Inferior parietal cortex (tissue), 1 donor: ENCODE measurements around the gene ZNF672.
"Not testable (repeated sequence)": the region's sequence is repeated elsewhere in the genome, so short reads cannot be mapped to it uniquely, and the experiment has no call there.

Source experiments
- DNase-seq: peaks from one replicate; pipeline ENCODE4 v3.0.0-alpha.2; 2016; ENCODE audit errors: extremely low spot score

ZNF672 gene

GRCh38 chr1:248812736-248813425 lies 25.1 kb upstream of the ZNF672 start:
- DNase-seq: no peak

DNA sequence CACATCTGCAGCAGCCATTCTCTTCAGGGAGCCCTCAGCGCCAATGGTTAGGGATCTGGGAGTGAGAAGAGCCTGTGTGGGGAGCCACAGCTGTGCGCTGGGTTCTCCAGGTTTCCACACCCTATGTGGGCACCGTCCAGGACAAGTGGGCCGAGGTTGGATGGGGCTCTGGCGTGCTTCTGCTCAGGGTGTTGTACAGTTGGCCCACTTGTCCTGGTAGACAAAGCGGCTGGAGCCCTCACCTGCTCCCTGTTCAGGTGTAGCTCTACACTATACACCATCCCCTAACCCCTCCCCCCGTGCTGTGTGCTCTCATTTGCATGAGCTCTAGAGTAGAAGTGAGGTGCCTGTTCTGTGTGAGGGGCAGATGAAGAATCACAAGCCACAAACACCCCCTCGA lies 24.5 kb upstream of the ZNF672 start:
- no peak for DNase-seq

- no peak for DNase-seq
These were observed 23.7 kb upstream of the ZNF672 start for GRCh38 chr1:248814351-248814750.

DNA sequence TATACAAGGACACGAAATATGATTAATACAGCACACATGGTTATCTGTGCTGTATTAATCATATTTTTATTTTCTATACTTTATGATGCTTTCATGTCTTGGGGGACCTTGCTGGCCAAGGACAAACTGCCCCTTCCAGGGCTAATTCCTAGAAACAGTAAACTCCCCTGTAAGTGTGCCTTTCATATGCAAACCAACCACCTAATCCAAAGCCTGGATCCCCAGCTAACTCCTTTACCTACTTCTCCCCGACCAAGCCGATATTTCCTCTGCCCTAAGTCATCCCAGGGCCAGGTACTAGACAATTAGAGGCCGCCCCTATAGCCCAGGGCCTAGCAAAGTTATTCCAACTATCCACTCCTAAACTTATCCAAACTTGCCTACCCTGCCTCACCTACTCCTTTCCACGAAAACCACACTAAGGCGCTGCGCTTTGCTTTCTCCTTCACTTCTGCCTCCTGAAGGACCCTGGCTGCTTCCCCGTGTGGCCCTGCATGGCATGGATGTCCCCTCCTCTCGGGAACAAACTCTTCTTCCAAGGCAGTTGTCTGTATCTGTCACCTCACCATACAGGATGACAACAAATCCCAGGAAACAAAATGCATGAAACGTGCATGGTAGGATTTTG lies 22.5 kb upstream of the ZNF672 start:
- DNase-seq: no peak

DNA sequence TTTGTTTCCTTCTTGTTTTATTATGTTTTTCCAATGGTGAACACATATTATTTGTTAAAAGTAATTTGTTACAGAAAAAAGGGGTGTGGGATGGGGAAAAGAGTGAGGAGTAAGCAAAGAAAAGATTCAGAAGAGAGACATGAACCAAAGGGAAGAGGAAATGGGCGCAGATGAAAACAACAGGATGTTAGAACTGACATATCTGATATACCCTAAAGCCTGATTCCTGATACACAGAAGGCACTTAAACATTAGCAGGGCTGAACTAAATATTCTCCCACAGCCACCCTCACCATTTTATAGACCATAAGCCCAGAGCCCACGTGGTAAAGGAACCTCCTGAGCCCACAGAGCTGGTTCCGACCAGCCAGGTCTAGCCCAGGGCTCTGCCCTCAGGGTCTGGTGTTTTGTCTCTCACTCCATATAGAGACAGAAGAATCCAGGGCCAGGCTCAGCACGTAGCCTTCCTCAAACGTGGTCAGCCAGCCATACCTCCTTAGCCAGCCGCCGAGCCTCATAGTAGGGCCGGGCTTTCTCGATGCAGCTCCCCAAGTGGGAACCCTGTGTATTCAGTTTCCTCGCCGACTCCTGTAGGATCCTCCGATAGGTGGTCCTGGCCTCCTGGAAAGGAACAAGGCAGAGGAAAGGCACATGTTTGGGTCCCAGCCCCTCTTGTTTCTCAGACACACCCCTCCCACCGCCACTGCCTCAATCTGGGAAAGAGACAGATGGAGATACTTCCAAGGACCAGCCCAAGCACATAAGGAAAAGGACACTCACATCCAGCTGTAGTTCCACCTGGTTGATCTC lies 21.8 kb upstream of the ZNF672 start:
- no peak for DNase-seq

GRCh38 chr1:248817065-248817464 lies 21.0 kb upstream of the ZNF672 start:
- no peak for DNase-seq

- DNase-seq: no peak
These were observed 19.3 kb upstream of the ZNF672 start for GRCh38 chr1:248818505-248819374.

- no peak for DNase-seq
These were observed 17.9 kb upstream of the ZNF672 start for GRCh38 chr1:248820041-248820585.

- no peak for DNase-seq
These were observed 16.9 kb upstream of the ZNF672 start for GRCh38 chr1:248821101-248821500.

- DNase-seq: no peak
These were observed 16.4 kb upstream of the ZNF672 start for GRCh38 chr1:248821641-248822040.

- DNase-seq: no peak
These were observed 15.6 kb upstream of the ZNF672 start for GRCh38 chr1:248822148-248823032.

DNA sequence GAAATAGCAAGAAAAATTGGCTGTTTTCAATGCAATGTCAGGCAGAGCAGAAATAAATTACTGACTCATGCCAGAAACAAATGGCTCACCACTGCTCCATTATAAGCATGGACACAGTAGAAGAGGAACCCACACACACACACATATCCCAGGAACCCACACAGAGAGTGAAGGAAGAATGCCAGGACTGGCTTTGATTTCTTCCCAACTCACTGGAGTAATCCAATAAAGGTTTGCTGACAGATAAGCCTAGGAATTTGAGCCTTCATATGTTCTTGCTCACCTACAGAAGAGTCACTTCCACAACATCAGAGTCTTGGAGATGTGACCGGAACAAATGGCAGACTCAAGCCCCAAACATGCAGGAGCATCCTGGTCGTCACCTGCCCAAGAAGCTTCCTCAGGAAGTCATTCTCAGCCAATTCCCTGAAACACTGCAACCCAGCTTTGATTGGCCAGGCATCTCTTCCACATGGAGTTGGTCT lies 14.5 kb upstream of the ZNF672 start:
- DNase-seq: peak; percentile 37

- DNase-seq: no peak
These were observed 13.7 kb upstream of the ZNF672 start for GRCh38 chr1:248824301-248824700.

GRCh38 chr1:248824701-248825100 lies 13.3 kb upstream of the ZNF672 start:
- no peak for DNase-seq

GRCh38 chr1:248825136-248825535 lies 12.9 kb upstream of the ZNF672 start:
- DNase-seq: no peak

- no peak for DNase-seq
These were observed 12.5 kb upstream of the ZNF672 start for GRCh38 chr1:248825573-248825908.

DNA sequence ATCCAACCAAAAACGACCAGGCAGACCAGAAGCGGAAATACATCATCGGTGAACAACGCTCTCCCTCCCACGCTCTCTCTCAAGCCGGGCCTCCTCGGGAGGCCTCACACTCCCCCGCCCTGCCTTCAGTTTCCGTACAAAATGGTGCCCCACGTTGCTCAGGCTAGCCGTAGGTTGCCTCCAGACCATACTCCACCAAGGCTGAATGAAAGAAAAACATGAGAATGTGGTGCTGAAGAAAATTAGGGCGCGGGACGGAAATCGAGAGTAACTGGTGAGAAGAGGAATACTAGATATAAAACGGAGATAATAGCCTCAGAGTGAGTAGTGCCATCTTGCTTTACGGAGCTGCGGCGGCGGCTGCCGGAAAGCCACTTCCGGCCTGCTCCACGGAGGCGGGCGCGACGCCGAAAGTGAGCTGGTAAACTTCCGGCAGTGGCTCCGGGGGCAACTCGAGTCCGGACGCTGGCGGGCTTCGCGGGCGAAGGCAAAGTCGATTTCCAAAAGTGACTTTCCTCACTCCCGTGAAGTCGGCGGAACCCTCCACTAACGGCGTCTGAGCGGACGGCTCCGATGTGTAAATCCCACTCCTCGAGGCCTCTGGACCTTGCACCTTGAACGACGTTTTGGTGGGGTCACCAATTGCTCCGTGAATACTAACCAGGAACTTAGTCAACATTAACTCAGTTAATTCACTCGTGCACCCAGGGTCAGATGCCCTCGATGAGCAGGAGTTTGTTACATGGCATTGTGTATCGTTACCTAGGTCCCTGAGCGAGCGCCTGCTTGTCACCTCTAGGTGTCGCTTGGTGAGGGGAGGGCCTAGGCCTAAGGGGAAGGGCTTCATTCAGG lies 11.9 kb upstream of the ZNF672 start, which contains the start of gene SH3BP5L:
Gene SH3BP5L, minus strand, starts transcription at position 7 of the 852 bp plus-strand sequence. CDS start 980 bp downstream, outside the sequence.
- peak; percentile 98 for DNase-seq

DNA sequence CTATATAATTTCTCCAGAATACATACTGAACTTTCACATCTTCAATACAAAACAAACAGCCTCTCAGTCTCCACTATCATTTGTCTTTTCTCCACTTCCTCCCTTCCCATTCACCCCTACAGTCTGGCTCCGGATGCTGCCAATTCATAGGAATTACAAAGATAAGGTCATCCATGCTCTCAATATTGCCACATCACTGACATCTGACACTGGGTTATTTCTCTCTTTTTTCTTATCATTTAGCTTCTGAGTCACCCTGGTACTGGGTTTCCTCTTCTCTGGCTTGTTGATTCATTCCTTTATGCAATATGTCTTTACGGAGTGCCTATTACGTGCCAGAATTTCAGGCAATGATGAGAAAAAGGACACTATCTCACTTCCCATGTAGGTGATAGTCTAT lies 9.2 kb upstream of the ZNF672 start:
- DNase-seq: no peak

GRCh38 chr1:248830718-248831017 lies 7.4 kb upstream of the ZNF672 start:
- DNase-seq: not testable (repeated sequence)

GRCh38 chr1:248831842-248832241 lies 6.2 kb upstream of the ZNF672 start:
- DNase-seq: no peak
